ENCODE results near the gene SZT2.

The SZT2 gene

DNA sequence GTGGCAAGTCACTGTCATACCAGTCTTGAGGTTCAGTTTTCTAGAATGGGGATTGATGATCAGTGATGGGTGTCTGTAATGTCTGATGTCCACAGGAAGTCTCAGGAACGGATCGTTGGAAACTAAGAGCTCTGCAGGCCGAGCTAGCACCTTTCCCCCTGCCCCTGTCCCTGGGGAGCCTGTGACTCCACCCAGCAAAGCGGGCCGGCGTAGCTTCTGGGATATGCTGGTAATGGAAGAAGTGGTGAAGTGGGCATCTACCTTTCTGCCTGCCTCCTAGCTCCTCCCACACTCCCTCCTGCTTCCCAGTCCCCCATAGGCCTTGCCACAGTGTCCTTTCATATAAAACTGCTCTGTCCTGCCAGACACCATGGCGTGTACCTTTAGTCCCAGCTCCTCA, 50.7 kb downstream of the SZT2 start:
- TF ChIP-seq ZFP30 (CRISPR knock-in tag; IDR thresholded peaks at IDR 0.05) (no peak), RARB (CRISPR knock-in tag; IDR thresholded peaks at IDR 0.05) (no peak), ISL1 (CRISPR knock-in tag; IDR thresholded peaks at IDR 0.05) (no peak), GLIS3 (CRISPR knock-in tag; IDR thresholded peaks at IDR 0.05) (no peak), ZNF565 (CRISPR knock-in tag; conservative IDR thresholded peaks at IDR 0.05; ENCODE audit: low read depth) (no peak), ZC3H10 (CRISPR knock-in tag; IDR thresholded peaks at IDR 0.05) (no peak), PPARA (CRISPR knock-in tag; IDR thresholded peaks at IDR 0.05; ENCODE audit: borderline replicate concordance) (no peak), ARNTL (CRISPR knock-in tag; IDR thresholded peaks at IDR 0.05; ENCODE audit: borderline replicate concordance, low read depth) (no peak), ZFP3 (CRISPR knock-in tag; IDR thresholded peaks at IDR 0.05) (no peak), ZNF8 (CRISPR knock-in tag; IDR thresholded peaks at IDR 0.05) (no peak), BACH2 (CRISPR knock-in tag; IDR thresholded peaks at IDR 0.05; ENCODE audit: borderline replicate concordance) (no peak)
- TF ChIP-seq, protein P1, sequence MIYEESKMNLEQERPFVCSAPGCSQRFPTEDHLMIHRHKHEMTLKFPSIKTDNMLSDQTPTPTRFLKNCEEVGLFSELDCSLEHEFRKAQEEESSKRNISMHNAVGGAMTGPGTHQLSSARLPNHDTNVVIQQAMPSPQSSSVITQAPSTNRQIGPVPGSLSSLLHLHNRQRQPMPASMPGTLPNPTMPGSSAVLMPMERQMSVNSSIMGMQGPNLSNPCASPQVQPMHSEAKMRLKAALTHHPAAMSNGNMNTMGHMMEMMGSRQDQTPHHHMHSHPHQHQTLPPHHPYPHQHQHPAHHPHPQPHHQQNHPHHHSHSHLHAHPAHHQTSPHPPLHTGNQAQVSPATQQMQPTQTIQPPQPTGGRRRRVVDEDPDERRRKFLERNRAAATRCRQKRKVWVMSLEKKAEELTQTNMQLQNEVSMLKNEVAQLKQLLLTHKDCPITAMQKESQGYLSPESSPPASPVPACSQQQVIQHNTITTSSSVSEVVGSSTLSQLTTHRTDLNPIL (CRISPR knock-in tag; IDR thresholded peaks at IDR 0.05; ENCODE audit: low read depth): no peak
- ATAC-seq: no peak

DNA sequence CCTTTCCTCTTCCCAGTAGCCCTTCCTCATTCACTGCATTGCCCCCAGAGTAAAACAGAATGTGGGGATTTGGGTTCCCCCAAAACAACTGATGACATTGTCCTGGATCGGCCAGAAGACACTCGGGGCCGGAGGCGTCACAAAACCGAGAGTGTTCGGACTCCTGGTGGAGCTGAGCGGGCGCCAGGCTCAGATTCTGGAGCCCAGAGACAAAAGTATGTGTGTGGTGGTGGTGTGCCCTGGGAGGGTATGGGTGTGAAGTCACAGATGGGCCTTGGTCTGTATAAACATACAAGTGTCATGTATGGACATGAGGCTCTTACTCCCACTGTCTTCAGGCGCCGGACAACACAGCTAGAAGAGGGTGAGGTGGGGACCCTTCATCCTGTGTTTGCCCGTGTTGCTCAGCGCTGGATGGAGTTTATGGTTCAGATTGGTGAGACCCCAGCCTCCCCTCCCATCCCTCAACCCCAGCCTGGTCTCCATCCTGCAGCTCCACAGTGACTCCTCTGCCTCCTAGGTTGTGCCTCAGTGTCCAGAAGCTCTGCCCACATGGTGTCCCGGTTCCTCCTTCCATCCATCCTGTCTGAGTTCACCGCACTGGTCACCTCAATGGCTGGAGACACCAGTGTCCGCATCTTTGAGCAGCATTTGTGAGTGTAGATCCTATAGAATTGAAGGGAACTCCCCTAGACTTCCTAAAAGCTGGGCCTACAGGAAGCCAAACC, 51.6 kb downstream of the SZT2 start:
- TF ChIP-seq ZFP3 (CRISPR knock-in tag; IDR thresholded peaks at IDR 0.05) (no peak), TCF4 (CRISPR knock-in tag; IDR thresholded peaks at IDR 0.05; ENCODE audit: borderline replicate concordance) (no peak), ZNF70 (CRISPR knock-in tag; IDR thresholded peaks at IDR 0.05) (no peak), ZNF565 (CRISPR knock-in tag; conservative IDR thresholded peaks at IDR 0.05; ENCODE audit: low read depth) (no peak), ZFP30 (CRISPR knock-in tag; IDR thresholded peaks at IDR 0.05) (no peak)
- TF ChIP-seq, protein P1 (CRISPR knock-in tag; IDR thresholded peaks at IDR 0.05; ENCODE audit: low read depth): no peak
- TF ChIP-seq, protein P2, sequence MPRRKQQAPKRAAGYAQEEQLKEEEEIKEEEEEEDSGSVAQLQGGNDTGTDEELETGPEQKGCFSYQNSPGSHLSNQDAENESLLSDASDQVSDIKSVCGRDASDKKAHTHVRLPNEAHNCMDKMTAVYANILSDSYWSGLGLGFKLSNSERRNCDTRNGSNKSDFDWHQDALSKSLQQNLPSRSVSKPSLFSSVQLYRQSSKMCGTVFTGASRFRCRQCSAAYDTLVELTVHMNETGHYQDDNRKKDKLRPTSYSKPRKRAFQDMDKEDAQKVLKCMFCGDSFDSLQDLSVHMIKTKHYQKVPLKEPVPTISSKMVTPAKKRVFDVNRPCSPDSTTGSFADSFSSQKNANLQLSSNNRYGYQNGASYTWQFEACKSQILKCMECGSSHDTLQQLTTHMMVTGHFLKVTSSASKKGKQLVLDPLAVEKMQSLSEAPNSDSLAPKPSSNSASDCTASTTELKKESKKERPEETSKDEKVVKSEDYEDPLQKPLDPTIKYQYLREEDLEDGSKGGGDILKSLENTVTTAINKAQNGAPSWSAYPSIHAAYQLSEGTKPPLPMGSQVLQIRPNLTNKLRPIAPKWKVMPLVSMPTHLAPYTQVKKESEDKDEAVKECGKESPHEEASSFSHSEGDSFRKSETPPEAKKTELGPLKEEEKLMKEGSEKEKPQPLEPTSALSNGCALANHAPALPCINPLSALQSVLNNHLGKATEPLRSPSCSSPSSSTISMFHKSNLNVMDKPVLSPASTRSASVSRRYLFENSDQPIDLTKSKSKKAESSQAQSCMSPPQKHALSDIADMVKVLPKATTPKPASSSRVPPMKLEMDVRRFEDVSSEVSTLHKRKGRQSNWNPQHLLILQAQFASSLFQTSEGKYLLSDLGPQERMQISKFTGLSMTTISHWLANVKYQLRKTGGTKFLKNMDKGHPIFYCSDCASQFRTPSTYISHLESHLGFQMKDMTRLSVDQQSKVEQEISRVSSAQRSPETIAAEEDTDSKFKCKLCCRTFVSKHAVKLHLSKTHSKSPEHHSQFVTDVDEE (CRISPR knock-in tag; IDR thresholded peaks at IDR 0.05): no peak
- TF ChIP-seq, protein P3, sequence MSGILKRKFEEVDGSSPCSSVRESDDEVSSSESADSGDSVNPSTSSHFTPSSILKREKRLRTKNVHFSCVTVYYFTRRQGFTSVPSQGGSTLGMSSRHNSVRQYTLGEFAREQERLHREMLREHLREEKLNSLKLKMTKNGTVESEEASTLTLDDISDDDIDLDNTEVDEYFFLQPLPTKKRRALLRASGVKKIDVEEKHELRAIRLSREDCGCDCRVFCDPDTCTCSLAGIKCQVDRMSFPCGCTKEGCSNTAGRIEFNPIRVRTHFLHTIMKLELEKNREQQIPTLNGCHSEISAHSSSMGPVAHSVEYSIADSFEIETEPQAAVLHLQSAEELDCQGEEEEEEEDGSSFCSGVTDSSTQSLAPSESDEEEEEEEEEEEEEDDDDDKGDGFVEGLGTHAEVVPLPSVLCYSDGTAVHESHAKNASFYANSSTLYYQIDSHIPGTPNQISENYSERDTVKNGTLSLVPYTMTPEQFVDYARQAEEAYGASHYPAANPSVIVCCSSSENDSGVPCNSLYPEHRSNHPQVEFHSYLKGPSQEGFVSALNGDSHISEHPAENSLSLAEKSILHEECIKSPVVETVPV (CRISPR knock-in tag; IDR thresholded peaks at IDR 0.05): no peak
- no peak for ATAC-seq

DNA sequence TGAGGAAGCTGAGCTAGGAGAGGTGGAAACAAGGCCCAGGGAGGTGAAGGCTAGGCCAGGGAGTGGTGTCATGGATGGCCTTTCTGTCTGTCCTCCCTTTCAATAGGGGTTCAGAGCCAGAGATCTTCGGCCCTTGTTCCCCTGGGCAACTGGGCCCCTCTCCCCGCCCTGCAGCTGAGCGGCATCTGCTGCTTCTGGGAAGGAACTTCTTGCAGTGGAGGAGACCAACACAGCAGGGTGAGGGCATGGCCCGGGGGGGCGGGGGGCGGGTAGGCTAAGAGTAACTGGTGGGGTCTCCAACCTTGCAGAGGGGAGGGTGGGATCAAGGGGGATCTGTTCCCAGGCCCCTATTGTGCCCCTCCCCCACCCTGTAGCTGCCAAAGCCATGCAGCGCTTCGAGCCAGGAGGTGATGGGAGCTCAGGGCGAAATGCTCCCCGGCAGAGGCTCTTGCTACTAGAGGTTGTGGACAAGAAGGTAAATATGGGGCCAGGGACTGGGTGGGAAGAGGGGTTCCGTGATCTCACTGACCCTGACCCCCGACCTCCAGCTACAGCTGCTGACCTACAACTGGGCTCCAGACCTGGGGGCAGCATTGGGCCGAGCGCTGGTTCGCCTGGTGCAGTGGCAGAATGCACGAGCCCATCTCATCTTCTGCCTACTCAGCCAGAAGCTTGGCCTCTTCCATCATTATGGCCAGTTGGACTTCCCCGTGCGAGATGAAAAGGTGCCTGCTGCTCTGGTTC, 52.4 kb downstream of the SZT2 start:
- ATAC-seq: no peak
- TF ChIP-seq CSDC2 (CRISPR knock-in tag; IDR thresholded peaks at IDR 0.05) (no peak), BACH2 (CRISPR knock-in tag; IDR thresholded peaks at IDR 0.05; ENCODE audit: borderline replicate concordance) (no peak), ARNTL (CRISPR knock-in tag; IDR thresholded peaks at IDR 0.05; ENCODE audit: borderline replicate concordance, low read depth) (no peak), ZFP30 (CRISPR knock-in tag; IDR thresholded peaks at IDR 0.05) (no peak), ZNF565 (CRISPR knock-in tag; conservative IDR thresholded peaks at IDR 0.05; ENCODE audit: low read depth) (no peak), GLIS3 (CRISPR knock-in tag; IDR thresholded peaks at IDR 0.05) (no peak), TCF4 (CRISPR knock-in tag; IDR thresholded peaks at IDR 0.05; ENCODE audit: borderline replicate concordance) (no peak), ISL1 (CRISPR knock-in tag; IDR thresholded peaks at IDR 0.05) (no peak), RARB (CRISPR knock-in tag; IDR thresholded peaks at IDR 0.05) (no peak), OSR1 (CRISPR knock-in tag; IDR thresholded peaks at IDR 0.05) (no peak), TOX (CRISPR knock-in tag; IDR thresholded peaks at IDR 0.05; ENCODE audit: borderline replicate concordance) (no peak), ZNF8 (CRISPR knock-in tag; IDR thresholded peaks at IDR 0.05) (no peak), ZFP3 (CRISPR knock-in tag; IDR thresholded peaks at IDR 0.05) (no peak)
- TF ChIP-seq, protein P4, sequence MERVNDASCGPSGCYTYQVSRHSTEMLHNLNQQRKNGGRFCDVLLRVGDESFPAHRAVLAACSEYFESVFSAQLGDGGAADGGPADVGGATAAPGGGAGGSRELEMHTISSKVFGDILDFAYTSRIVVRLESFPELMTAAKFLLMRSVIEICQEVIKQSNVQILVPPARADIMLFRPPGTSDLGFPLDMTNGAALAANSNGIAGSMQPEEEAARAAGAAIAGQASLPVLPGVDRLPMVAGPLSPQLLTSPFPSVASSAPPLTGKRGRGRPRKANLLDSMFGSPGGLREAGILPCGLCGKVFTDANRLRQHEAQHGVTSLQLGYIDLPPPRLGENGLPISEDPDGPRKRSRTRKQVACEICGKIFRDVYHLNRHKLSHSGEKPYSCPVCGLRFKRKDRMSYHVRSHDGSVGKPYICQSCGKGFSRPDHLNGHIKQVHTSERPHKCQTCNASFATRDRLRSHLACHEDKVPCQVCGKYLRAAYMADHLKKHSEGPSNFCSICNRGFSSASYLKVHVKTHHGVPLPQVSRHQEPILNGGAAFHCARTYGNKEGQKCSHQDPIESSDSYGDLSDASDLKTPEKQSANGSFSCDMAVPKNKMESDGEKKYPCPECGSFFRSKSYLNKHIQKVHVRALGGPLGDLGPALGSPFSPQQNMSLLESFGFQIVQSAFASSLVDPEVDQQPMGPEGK (CRISPR knock-in tag; IDR thresholded peaks at IDR 0.05; ENCODE audit: borderline replicate concordance): no peak
- TF ChIP-seq, protein P2 (CRISPR knock-in tag; IDR thresholded peaks at IDR 0.05): no peak
- TF ChIP-seq, protein P5, sequence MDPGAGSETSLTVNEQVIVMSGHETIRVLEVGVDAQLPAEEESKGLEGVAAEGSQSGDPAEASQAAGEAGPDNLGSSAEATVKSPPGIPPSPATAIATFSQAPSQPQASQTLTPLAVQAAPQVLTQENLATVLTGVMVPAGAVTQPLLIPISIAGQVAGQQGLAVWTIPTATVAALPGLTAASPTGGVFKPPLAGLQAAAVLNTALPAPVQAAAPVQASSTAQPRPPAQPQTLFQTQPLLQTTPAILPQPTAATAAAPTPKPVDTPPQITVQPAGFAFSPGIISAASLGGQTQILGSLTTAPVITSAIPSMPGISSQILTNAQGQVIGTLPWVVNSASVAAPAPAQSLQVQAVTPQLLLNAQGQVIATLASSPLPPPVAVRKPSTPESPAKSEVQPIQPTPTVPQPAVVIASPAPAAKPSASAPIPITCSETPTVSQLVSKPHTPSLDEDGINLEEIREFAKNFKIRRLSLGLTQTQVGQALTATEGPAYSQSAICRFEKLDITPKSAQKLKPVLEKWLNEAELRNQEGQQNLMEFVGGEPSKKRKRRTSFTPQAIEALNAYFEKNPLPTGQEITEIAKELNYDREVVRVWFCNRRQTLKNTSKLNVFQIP (CRISPR knock-in tag; IDR thresholded peaks at IDR 0.05; ENCODE audit: borderline replicate concordance, low read depth): no peak
